HL-60/S4 treated with phorbol 12-myristate 13-acetate at 8.2 ng/mL for 4 days and 3 days (cell line): ENCODE measurements around the gene RNH1.

ENCODE experiments used
- in situ Hi-C: fragments of 300-500 bp; cut with MboI; formaldehyde crosslinking; loops from 2 replicates; pipeline ENCODE4 v1.15.0; 2022; ENCODE audit warnings: low sequenced_read_pairs

RNH1 gene

DNA sequence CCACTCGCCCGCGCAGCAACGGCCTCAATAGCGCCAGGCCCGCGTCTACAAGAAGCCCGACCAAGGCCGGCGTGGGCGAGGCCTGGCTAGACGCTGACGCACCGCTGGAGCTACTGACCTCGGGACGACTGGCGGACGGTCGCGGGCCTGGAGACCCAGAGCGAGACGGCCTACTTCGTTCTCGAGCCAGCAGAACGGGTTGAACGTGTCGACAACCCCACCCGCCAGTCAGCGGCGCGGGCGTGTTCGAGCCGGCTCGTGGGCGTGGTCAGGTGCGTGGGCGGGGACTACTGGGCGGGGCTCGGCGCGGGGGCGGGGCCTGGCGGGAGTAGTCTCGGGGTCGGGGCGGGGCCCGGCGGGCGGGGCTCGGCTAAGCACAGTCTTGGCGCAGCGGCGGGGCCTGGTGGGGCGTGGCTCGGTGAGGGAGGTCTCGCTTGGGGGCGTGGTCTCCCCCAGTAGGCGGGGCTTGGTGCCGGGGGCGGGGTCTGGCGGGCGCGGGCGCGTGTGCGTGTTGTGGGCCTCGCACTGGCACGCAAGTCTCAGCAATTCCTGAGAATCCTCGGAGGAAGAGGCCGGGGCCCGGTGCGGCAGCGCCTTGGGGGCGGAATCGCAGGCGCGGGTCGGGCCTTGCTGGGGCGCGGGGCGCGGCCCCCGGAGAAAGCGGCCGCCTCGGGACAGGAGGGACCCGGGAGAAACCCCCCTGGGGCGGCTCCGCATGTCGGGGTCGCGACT lies at the start of gene RNH1:
RNH1 (minus strand) TSS at position 248 of the 732 bp plus-strand sequence. CDS start 5,080 bp downstream, outside the sequence.
- in situ Hi-C loops, result no loop called here

DNA sequence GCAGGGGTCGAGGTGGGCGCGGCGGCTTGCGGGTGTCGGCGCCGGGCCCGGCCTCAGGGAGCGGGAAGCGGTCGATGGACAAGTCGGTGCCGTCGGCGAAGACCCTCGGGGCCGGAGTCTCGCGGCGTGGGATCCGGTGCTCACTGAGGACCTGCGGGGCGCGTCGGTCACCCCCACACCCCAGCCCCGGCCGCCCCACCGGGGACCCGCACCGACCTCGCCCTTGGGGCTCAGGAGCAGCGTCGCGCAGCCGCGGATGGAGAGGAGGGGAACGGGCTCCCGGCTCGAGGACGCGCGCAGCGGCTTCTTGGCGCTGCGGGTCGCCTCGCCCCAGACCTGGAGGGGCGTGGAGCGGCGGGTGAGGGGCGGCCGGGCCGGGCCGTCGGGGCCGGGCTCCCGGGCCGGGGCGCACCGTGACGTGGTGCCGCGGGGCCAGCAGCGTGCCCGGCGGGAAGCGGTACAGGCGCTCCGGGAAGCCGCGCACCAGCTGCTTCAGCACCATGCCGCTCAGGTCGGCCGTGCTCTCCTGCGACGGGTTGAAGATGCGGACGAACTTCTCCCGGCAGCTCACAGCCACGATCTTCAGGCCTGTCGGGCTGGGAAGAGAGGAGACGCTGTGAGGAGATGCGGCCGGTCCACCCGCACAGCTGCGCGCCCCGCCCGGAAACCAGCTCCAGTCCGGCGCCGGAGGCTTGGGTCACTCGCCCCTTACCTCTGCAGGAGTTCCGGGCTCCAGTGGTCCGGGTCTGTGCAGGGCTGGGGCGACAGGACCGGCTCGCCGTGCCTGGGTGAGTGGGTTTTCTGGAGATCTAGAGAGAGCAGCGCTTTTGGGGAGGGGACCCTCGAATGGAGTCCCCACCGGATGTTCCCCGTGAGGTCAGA lies 49.0 kb upstream of the RNH1 start:
- in situ Hi-C loops, result no loop called here

DNA sequence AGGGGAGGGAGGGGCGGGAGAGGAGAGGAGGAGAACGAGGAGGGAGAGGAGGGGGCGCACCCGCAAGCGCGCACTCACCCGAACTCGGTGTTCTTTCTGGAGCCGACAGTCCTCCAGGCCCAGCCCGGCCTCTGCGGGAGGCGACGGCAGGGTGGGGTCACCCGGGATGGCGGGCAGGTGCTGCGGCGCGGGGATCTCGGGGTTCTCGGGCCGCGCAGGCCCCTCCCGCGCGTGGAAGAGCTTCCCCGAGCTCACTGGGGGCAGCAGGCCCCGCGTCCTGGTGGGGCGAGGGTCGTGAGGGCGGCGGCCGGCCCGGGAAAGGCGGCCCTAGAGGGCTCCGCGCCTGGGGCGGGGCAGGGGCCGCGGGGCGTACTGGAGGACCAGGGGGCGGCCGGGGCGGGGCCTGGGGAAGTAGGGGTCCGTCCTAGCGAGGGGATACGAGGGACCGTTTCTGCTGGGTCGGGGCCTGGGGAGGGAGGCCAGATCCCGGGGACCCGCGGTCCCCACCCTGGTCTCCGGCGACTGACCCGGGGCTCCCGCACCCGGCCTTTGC lies 48.3 kb upstream of the RNH1 start:
- in situ Hi-C loops, result no loop called here

DNA sequence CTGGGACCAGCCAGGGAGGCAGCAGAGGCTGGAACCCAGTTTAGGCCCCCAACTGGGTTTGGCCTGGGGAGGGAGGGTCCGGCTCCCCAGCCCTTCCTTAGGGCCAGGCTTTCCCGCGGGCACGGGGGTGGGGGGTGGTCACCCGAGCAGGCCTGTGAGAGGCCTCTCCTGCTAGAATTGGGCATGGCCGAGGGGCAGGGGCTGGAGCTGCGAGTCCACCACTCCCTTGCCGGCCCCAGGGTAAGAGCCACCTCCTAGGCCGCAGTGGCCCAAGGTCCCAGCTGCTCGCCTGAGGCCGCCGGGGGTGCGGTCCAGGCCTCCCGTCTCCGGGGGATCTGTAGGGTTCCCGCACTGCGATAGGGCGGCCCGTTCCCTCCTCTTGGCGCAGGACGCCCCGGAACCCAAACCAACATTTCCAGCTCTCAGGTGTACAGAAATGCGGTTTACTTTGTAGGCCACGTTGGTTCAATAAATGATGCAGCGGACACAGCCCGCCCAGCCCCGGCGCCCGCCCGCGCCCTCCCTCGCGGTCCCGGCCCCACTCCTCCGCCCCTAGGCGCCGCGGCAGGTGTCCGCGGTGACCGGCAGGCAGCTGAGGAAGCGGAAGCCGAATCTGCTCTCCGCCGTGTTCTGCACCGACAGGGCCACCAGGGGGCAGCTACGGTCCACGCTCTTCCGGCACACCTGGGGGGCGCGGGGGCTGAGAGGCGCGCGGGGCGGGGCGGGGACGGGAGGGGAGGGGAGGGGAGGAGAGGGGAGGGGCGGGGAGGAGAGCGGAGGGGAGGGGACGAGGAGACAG lies 47.6 kb upstream of the RNH1 start:
- in situ Hi-C loops, result no loop called here

DNA sequence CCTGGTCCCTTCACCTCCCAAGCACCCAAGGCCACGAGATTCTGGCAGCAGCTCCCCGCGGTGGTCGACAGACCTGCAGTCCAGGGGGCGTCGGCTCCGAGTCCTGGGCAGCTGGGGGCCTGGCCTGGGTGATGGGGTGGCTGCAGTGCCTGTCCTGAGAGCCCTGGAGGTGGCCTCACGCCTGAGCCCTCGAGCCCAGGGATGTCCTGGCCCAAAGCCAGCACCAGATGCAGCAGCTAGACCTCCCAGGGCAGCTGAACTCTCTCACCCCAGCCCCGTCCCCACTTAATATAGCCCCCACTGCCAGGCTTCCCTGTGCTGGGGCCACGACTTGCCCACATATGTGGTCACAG lies 46.9 kb upstream of the RNH1 start:
- in situ Hi-C loops, result no loop called here

DNA sequence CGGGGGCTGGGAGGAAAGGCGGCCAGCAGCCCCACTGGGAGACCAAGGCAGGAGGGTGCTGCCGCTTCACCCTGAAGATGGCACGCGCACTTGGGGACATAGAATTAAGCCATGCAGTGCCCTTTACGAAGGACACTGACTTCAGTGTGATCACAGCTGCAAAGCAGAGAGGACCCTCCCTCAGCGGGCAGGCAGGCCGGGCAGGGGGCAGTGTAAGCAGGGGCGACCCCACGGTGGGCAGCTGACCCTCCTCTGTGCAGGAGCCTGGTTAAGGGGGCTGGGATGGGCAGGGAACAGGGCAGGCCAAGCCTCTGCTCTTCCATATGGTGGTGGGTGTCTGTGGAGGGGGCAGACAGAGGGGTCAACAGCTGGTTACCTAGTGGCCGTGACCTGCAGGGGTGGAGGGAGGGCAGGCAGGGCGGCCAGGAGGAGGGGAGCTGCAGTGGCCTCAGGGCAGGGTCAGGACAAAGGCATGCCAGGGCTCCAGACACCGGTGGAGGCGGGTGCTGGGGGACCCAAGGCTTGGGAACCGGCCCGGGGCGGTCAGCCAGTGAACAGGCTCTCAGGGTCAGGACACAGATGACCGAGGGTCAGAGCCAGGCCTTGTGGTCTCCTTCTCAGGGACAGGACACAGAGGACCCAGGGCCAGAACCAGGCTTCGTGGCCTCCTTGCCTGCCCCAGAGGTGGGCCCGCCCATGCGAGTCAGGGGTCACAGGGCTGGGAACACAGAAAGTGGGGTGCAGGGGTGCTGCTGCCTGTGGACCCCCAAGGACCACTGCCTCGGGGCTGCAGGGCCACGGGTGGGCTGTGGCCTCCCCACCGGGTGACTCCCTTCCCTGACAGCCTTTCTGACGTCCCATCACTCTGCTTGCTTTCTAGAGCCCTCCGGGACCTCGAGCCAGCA lies 46.3 kb upstream of the RNH1 start:
- in situ Hi-C loops, result no loop called here

DNA sequence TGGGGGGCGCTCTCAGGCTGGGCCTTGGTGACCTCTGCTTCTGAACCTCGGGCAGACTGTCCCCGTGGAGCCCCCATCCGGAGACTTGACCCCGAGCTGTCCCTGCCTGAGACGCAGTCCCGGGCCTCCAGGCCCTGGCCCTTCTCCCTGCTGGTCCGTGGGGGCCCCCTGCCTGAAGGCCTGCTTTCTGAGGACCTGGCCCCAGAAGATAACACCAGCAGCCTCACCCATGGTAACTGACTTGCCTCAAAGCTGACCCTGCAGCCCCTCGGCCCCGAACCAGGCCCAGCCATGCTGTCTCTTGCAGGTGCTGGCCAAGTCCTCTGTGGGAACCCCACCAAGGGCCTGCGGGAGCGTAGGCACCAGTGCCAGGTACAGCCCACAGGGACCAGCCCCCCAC lies 44.6 kb upstream of the RNH1 start:
- in situ Hi-C loops, result no loop called here

DNA sequence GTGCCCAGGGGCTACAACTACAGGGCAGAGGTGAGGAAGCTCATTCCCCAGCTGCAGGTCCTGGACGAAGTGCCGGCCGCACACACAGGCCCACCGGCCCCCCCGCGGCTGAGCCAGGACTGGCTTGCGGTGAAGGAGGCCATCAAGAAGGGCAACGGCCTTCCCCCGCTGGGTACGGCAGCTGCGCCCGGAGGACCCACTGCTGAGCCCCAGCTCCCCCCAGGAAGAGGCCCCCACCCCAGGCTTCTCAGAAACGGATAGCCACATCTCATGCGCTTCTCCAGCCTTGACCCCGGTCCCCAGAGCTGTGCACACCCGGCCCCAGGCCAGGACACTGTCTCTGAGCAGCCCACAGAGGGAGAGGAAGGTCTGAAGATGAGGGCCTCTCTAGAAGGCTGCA lies 44.1 kb upstream of the RNH1 start:
- in situ Hi-C loops, result no loop called here

DNA sequence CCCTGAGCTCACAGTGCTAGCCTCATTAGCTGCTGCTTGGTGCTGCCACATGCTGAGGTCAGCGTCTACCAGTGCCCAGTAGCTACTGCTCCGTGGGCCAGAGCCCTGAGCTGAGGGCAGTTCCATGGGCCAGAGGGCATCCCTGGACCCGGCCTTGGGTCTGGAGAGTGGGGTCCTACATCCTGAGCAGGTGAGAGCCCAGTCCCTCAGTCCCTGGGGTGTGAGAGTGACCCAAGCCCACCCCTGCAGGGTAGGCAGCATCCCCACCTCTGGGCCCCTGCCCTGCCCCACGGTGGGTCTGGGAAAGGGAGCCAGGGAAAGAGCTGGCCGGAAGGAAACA lies 43.7 kb upstream of the RNH1 start:
- in situ Hi-C loops, result no loop called here

DNA sequence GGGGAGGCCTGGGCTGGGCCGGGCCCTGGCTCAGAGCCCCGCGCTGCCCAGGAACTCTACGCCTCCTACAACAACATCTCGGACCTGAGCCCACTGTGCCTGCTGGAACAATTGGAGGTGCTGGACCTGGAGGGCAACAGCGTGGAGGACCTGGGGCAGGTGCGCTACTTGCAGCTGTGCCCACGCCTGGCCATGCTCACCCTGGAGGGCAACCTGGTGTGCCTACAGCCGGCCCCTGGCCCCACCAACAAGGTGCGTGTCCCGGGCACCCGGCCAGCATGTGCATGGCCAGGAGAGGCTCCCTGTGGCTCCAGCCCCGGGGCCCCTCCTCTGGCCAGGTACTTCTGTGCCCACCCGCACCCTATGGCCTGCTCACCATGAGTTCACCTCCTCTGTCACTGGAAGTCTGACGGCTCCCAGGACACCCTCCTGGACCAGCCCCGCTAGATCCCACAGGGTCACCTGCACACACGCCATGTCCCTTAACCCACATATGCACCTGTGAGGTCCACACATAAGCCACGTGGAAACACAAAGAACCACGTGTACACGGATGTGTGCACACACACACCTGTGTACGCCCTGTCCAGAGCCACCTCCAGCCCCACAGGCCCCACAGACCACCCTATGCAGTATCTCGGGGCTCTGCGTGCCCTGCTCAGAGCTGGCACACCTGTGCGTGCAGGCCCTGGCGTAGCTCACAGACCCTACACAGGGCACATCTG lies 43.1 kb upstream of the RNH1 start:
- in situ Hi-C loops, result no loop called here

DNA sequence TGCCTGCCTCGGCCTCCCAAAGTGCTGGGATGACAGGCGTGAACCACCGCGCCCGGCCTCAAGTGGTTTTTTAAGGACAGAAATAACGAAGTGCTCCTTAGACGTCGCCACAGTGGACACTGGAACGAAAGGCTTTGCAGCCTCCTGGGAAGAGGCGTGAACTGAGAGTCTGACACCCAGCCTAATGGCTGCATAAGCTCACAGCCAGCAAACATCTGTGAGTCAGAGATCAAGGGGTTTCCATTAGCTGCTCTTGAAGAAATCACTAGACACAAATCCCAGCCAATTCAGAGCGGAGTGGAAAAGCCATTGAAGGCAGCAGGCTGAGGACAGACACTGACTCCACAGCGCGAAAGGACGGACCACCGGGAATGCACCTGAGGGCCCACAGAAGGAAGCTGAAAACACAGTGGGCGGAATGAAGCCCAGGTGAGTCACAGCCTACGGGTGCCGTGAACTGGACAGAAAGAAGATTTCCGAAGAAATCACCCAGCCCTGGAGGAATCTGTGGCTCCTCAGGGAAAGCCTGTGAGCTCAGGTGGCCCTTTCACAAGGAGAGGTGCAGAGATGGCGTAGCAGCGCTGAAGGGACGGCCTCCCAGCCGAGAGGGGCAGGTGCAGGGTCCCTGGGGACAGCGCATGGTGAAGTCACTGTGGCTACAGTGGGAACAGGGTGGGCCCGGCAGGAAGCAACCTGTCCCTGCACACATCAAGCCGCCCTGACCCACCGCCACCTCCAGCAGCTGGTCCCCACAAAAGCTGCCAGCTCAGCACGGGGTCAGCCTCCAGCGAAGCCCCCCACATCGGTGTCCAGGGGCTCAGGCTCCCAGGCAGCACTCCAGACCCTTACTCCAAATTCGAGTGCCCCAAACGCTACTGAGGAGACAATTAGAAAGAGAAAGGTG lies 41.9 kb upstream of the RNH1 start:
- in situ Hi-C loops, result no loop called here

DNA sequence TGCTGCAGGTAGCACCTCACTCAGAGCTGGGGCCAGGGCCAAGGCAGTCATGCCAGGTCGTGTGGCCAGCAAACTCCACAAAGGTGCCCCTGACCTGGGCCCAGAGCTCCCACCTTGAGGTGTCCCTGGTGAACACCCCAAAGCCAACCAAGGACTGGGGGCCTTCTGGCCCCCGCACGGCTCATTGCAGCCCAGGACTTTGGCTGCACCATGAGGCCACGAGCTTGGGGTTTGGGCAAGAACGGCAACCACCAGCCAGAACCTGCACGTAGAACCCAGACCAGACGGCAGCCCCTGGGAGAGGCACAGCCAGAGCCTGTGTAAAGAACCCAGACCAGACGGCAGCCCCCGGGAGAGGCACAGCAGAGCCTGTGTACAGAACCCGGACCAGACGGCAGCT lies 38.1 kb upstream of the RNH1 start:
- in situ Hi-C loops, result no loop called here

DNA sequence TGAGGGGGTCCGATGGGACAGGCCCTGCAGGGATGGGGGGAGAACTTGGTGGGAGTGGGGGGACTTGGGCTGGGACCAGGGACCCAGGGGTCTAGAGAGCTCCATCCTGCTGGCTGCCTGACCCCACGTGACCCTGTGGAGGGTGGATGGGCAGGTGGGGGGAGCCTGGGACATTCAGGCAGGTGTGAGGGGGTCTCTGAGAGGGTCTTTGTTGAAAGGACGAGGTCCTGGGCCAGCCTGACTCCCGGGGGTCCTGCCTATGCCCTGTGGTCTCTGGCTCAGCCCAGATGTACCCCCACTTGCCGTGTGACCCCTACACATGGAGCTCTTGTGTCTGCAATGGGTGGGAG lies 37.8 kb upstream of the RNH1 start:
- in situ Hi-C loops, result no loop called here

DNA sequence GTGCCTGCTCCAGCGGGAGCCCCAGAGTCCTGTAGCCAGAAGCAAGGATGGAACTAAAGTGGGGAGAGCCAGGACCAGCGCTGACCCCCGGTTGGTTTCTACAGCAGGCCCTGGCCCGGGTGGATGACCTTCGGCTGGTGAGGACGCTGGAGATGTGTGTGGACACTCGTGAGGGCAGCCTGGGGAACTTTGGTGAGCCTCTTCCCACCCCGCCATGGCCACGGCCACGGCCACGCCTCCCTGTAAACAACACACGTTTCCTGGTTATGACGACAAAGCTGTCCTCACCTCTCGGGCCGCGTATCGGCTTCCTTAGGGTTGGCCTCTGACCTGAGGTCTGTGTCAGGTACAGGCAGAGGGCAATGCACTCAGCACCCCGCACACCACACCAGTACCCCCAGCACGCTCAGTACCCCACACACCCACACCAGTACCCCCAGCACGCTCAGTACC lies 34.4 kb upstream of the RNH1 start:
- in situ Hi-C loops, result no loop called here

DNA sequence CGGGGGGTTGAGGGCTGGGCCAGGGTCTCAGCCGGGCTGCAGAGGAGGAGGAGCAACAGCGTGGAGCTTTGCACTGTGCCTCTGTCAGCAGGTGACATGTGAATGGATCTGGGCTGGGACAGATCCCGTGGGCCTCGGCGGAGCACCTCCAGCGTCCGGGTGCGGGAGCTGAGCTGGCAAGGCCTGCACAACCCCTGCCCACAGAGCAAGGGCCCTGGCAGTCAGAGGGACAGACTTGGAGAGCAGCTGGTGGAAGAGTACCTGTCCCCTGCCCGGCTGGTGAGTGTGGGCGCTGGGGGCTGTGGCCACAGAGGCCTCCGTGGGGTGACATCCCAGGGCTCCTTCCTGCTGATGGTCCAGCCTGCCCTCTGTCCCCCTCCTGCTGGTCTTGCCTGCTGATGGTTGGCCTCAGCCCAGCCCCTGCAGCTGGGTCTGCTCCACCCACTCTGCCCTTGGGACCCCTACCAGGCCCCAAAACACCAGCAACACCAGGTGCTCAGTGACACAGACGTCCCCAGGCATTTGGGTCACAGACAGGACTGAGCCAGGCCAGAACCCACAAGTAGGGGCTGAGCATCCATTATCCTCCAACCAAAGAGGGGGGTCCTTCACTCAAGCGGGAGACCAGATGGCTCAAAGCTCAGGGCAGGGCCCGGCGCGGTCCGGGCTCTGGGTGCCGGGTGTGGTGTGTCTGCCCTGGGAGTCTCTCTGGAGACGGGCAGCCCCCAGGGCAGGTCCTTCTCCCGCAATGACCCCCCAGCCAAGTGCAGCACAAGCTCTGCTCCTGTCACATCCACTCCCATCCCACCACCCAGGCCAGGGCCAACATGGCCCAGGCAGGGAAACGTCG lies 33.8 kb upstream of the RNH1 start:
- in situ Hi-C loops, result no loop called here

DNA sequence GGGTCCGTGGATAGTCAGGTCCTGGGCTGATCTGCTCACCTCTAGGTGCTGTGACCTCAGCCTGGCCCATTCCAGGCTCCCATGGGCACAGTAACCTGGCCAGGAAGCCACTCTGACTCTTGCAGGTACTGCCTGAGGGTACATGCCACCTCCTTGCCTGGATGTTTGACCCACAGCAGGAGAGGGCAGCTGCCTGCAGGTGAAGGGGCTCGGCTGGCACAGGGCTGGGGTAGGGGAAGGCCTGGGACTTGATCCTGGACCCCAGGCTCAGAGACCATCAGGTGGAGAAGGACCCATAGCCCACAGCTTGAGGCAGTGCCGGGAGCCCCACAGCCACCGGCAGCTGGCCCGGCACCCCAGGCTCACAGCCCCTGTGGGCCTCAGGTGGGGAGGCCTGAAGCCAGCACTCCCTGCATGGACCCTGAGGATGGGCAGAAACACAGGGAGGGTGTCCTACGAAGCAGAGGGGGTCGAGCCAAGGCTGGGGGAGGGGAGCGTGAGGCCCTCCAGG lies 33.0 kb upstream of the RNH1 start:
- in situ Hi-C loops, result no loop called here

DNA sequence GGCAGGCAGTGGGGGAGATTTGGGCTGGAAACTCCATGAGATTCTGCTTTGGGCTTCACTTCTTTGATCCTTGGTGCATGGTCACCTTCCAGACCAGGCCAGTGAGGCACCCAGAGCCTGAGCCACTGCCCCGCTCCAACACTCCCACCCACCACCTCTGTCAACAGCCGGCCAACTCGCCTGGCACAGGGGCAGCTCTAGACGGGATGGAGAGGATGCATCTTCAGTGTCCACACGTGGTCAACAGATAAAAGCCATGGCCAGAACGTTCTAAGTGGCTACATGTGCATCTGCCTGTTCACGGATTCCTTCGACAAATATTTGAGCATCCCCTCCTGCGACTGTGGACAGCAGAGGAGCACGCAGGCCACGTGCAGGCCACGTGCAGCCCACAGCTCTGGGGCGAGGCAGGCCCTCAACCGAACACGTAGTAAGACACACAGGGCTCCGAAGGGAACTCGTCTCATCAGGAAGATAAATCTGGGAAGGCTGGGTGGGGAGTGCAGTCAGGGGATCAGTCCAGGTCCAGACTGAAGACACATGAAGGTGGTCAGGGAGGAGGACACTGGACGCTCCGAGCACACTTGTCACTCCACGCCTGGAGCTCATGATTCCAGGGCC lies 31.5 kb upstream of the RNH1 start:
- in situ Hi-C loops, result no loop called here
